GM18909 (cell line): Measurements from ENCODE around the gene FCHSD2.

Experiments
- ATAC-seq: cut with Tn5 transposase; IDR thresholded peaks from one replicate; pipeline ENCODE4 v1.9.1; 2021; ENCODE audit warnings: mild to moderate bottlenecking; ENCODE audit not compliant: unreplicated experiment, poor library complexity

FCHSD2 gene

GRCh38 chr11:72787216-72788104 is 354.7 kb downstream of the FCHSD2 start:
- ATAC-seq, result no peak
